Neural progenitor cell (in vitro differentiated cells): ENCODE data around the gene CDC14A. TPM values are rescaled to one million over a fixed set of nuclear protein-coding genes. Genes with fewer than 3 reads are reported as not detected.

ENCODE experiments used
- DNase-seq: peaks from one replicate; pipeline ENCODE4 v3.0.0-alpha.2; 2016; ENCODE audit warnings: low spot score
- H2AFZ ChIP-seq: fragments of 200-600 bp; sonication (generic); replicated peaks from 2 replicates; pipeline ENCODE4 v1.6.1; 2016; ENCODE audit warnings: antibody characterized with exemption
- H3F3A ChIP-seq: fragments of 200-600 bp; sonication (generic); 2 replicates; pipeline ENCODE4 v1.6.1; 2016; ENCODE audit warnings: antibody characterized with exemption, low read depth
- H3K27ac ChIP-seq: fragments of 200-600 bp; sonication (generic); 2 replicates; pipeline ENCODE4 v1.5.1; 2016; ENCODE audit warnings: mild to moderate bottlenecking
- H3K27me3 ChIP-seq: fragments of 200-600 bp; sonication (generic); 2 replicates; pipeline ENCODE4 v1.6.1; 2016; ENCODE audit warnings: mild to moderate bottlenecking, moderate library complexity
- H3K36me3 ChIP-seq: fragments of 200-600 bp; sonication (generic); 2 replicates; pipeline ENCODE4 v1.5.1; 2016
- H3K4me1 ChIP-seq: fragments of 200-600 bp; sonication (generic); 2 replicates; pipeline ENCODE4 v1.6.1; 2016; ENCODE audit warnings: mixed run types
- H3K4me2 ChIP-seq: fragments of 200-600 bp; sonication (generic); 2 replicates; pipeline ENCODE4 v1.6.1; 2016
- H3K4me3 ChIP-seq: fragments of 200-600 bp; sonication (generic); 2 replicates; pipeline ENCODE4 v1.5.1; 2016
- H3K79me2 ChIP-seq: fragments of 200-600 bp; sonication (generic); 2 replicates; pipeline ENCODE4 v1.6.1; 2016; ENCODE audit warnings: low read depth
- H3K9ac ChIP-seq: fragments of 200-600 bp; sonication (generic); 2 replicates; pipeline ENCODE4 v1.6.1; 2016
- H3K9me3 ChIP-seq: fragments of 200-600 bp; sonication (generic); 2 replicates; pipeline ENCODE4 v1.5.1; 2016; ENCODE audit warnings: low read depth
- H4K20me1 ChIP-seq: fragments of 200-600 bp; sonication (generic); 2 replicates; pipeline ENCODE4 v1.6.1; 2016; ENCODE audit warnings: low read depth
- H3K27ac Mint-ChIP-seq: 3 replicates; pipeline ENCODE4 v1.8.0; 2021; ENCODE audit warnings: mixed read lengths
- H3K27me3 Mint-ChIP-seq: 2 replicates; pipeline ENCODE4 v1.8.0; 2022; ENCODE audit warnings: low read depth, mild to moderate bottlenecking, inconsistent platforms, moderate library complexity, mixed read lengths; ENCODE audit not compliant: insufficient read depth
- H3K36me3 Mint-ChIP-seq: 3 replicates; pipeline ENCODE4 v1.8.0; 2021; ENCODE audit warnings: mixed read lengths
- H3K4me1 Mint-ChIP-seq: 3 replicates; pipeline ENCODE4 v1.8.0; 2021; ENCODE audit warnings: mixed read lengths
- H3K4me3 Mint-ChIP-seq: 3 replicates; pipeline ENCODE4 v1.8.0; 2021; ENCODE audit warnings: mild to moderate bottlenecking, moderate library complexity, mixed read lengths
- H3K9me3 Mint-ChIP-seq: 3 replicates; pipeline ENCODE4 v1.8.0; 2020; ENCODE audit warnings: mixed read lengths
- CTCF ChIP-seq: fragments of 200-600 bp; sonication (generic); IDR thresholded peaks from 2 replicates; pipeline ENCODE4 v1.5.1; 2017; ENCODE audit warnings: antibody characterized with exemption, mild to moderate bottlenecking
- EZH2 ChIP-seq: fragments of 200-600 bp; sonication (generic); IDR thresholded peaks from 2 replicates; pipeline ENCODE4 v1.6.1; 2017; ENCODE audit warnings: antibody characterized with exemption, mild to moderate bottlenecking, moderate library complexity
- EZH2phosphoT487 ChIP-seq: fragments of 200-600 bp; sonication (generic); IDR thresholded peaks from 2 replicates; pipeline ENCODE4 v1.6.1; 2017; ENCODE audit warnings: antibody characterized with exemption
- total RNA-seq: library from RNA; depleted of rRNA; stranded (reverse); fragments of >200 nt; gene quantifications from 2 replicates; pipeline ENCODE4 v1.2.3, GENCODE V29; 2015; ENCODE audit warnings: low replicate concordance

Gene CDC14A
- total RNA-seq, 1 donor from 2014 or later = 37.0 TPM

- Mint-ChIP-seq H3K27me3 (no peaks in the 10 kb centered on the region), H3K4me1 (peaks cover 16% of the 10 kb centered on the region), H3K4me3 (no peak overlapping the region), H3K36me3 (peaks cover 8% of the 10 kb centered on the region), H3K27ac (no peak overlapping the region), H3K9me3 (no peaks in the 10 kb centered on the region)
- no peaks in the 10 kb centered on the region for H3F3A ChIP-seq
- no peak overlapping the region for H3K27ac ChIP-seq
- peaks cover 27% of the 10 kb centered on the region for H3K79me2 ChIP-seq
- TF ChIP-seq CTCF = no peak
- TF ChIP-seq EZH2phosphoT487 = no peak
- no peak for TF ChIP-seq EZH2
- no peak overlapping the region for H3K4me3 ChIP-seq
- H4K20me1 ChIP-seq = peaks cover 11% of the 10 kb centered on the region
- no peaks in the 10 kb centered on the region for H3K27me3 ChIP-seq
- DNase-seq = no peak
- H3K36me3 ChIP-seq = peaks cover 6% of the 10 kb centered on the region
- peaks cover 10% of the 10 kb centered on the region for H3K4me1 ChIP-seq
- no peak overlapping the region for H2AFZ ChIP-seq
- no peaks in the 10 kb centered on the region for H3K9me3 ChIP-seq
- H3K9ac ChIP-seq = no peak overlapping the region
- H3K4me2 ChIP-seq = no peak overlapping the region
These were observed 39.4 kb downstream of the CDC14A start for GRCh38 chr1:100391675-100392074.

GRCh38 chr1:100392756-100393155 is 40.5 kb downstream of the CDC14A start:
- H3K9me3 ChIP-seq = no peaks in the 10 kb centered on the region
- TF ChIP-seq EZH2phosphoT487 (no peak), CTCF (no peak), EZH2 (no peak)

GRCh38 chr1:100394285-100394684 is 42.0 kb downstream of the CDC14A start:
- Histone ChIP-seq H4K20me1 (peaks cover 4% of the 10 kb centered on the region), H3K36me3 (peaks cover 6% of the 10 kb centered on the region), H3K9me3 (no peaks in the 10 kb centered on the region), H2AFZ (no peak overlapping the region), H3K4me2 (no peak overlapping the region), H3F3A (no peaks in the 10 kb centered on the region), H3K27ac (no peak overlapping the region), H3K79me2 (peaks cover 25% of the 10 kb centered on the region), H3K4me1 (no peaks in the 10 kb centered on the region), H3K9ac (no peak overlapping the region), H3K27me3 (no peaks in the 10 kb centered on the region), H3K4me3 (no peak overlapping the region)
- Mint-ChIP-seq H3K4me3 (no peak overlapping the region), H3K4me1 (peaks cover 4% of the 10 kb centered on the region), H3K36me3 (peaks cover 8% of the 10 kb centered on the region), H3K9me3 (no peaks in the 10 kb centered on the region), H3K27ac (no peak overlapping the region), H3K27me3 (no peaks in the 10 kb centered on the region)
- TF ChIP-seq CTCF = no peak
- no peak for TF ChIP-seq EZH2
- TF ChIP-seq EZH2phosphoT487 = no peak
- DNase-seq = no peak

More at GRCh38 chr1:100392756-100393155, 40.5 kb downstream of the CDC14A start:
- Histone ChIP-seq H2AFZ (no peak overlapping the region), H4K20me1 (peaks cover 10% of the 10 kb centered on the region), H3F3A (no peaks in the 10 kb centered on the region), H3K4me1 (peaks cover 2% of the 10 kb centered on the region), H3K36me3 (peaks cover 6% of the 10 kb centered on the region), H3K9ac (no peak overlapping the region), H3K79me2 (peaks cover 20% of the 10 kb centered on the region), H3K4me2 (no peak overlapping the region), H3K27me3 (no peaks in the 10 kb centered on the region), H3K4me3 (no peak overlapping the region), H3K27ac (no peak overlapping the region)
- Mint-ChIP-seq H3K4me3 (no peak overlapping the region), H3K27me3 (no peaks in the 10 kb centered on the region), H3K27ac (no peak overlapping the region), H3K36me3 (peaks cover 8% of the 10 kb centered on the region), H3K9me3 (no peaks in the 10 kb centered on the region), H3K4me1 (peaks cover 8% of the 10 kb centered on the region)
- DNase-seq = no peak
